Stimulated activated naive B cell treated with anti-CD40 and anti-IgM and Interleukin-4, amounts not matched to agents 10 μg/mL and 1 μg/mL and 100 μg/mL, for 72 hours (primary cell): Measurements from ENCODE around the gene TOP2B.

Source experiments
- ATAC-seq, 2 donors: fragments of 150-1000 bp; cut with Tn5 transposase; replicated peaks; 2 replicates each; pipeline ENCODE4 v1.10.0; 2021; ENCODE audit warnings: moderate library complexity in 1 of 2
- DNase-seq: peaks from one replicate; pipeline ENCODE4 v3.0.0; 2021
- H3K27ac Mint-ChIP-seq: one replicate; pipeline ENCODE4 v1.8.0; 2022; ENCODE audit warnings: mild to moderate bottlenecking, mixed read lengths
- H3K27me3 Mint-ChIP-seq, 2 donors: one replicate each; pipeline ENCODE4 v1.8.0; 2022; ENCODE audit warnings: mixed read lengths in 2 of 2
- H3K36me3 Mint-ChIP-seq, 2 donors: one replicate each; pipeline ENCODE4 v1.8.0; 2022; ENCODE audit warnings: mixed read lengths in 2 of 2, mild to moderate bottlenecking in 1 of 2
- H3K4me1 Mint-ChIP-seq, 2 donors: one replicate each; pipeline ENCODE4 v1.8.0; 2022; ENCODE audit warnings: mixed read lengths in 2 of 2, mild to moderate bottlenecking in 1 of 2
- H3K4me3 Mint-ChIP-seq, 2 donors: one replicate each; pipeline ENCODE4 v1.8.0; 2022; ENCODE audit warnings: mild to moderate bottlenecking in 2 of 2, mixed read lengths in 2 of 2, moderate library complexity in 1 of 2
- H3K9me3 Mint-ChIP-seq, 2 donors: one replicate each; pipeline ENCODE4 v1.8.0; 2022; ENCODE audit warnings: mixed read lengths in 2 of 2, mild to moderate bottlenecking in 1 of 2

Gene TOP2B

GRCh38 chr3:25662736-25663320, 1.9 kb downstream of the TOP2B start:
- H3K4me3 Mint-ChIP-seq, result peak overlapping the region; percentile 93 to 97
- no peak for ATAC-seq
- H3K4me1 Mint-ChIP-seq, result peaks cover 29 to 56% of the 10 kb centered on the region in 2 donors

DNA sequence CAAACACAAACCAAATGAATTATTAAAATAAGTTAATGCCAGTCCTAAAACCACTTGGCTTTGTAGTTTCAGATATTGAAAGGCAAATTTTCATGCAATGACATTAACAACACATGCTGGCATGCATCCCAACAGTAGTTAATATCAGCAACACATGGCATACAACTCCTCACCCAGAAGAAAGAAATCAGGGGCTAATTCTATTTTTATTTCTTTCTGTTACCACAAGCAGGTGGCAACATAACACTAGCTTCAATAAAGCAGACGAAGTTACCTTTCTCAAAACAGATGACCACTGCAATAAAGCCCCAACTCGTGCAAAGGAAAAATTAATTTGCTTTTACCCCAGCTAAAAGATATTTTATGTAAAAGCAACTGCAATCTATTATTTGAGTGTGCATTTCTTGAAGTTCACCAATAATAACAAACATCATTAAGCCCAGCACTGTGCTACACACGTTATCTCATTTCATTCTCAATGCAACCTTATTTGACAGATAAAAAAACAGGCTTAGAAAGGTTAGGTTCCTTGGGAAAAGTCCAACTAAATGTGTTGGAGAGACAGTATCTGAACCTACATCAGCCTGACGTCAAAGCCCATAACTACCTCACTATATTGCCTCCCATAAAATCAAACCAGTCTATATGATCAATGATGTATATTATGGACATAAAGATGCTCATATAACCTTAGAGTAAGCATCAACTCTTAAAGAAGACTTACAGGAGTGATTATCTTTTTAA, 2.8 kb downstream of the TOP2B start:
- DNase-seq, result no peak
- peaks cover 33 to 60% of the 10 kb centered on the region in 2 donors for H3K4me1 Mint-ChIP-seq
- no peaks in the 10 kb centered on the region for H3K27me3 Mint-ChIP-seq
- H3K27ac Mint-ChIP-seq, result peak overlapping the region; percentile 65
- no peaks in the 10 kb centered on the region for H3K9me3 Mint-ChIP-seq
- ATAC-seq, result no peak
- H3K36me3 Mint-ChIP-seq, result peaks cover 9 to 20% of the 10 kb centered on the region in 2 donors
- H3K4me3 Mint-ChIP-seq, result peak overlapping the region; percentile 45 to 56

More at GRCh38 chr3:25662736-25663320, 1.9 kb downstream of the TOP2B start:
- Mint-ChIP-seq H3K27me3 (no peaks in the 10 kb centered on the region), H3K27ac (peak overlapping the region; percentile 99), H3K9me3 (no peaks in the 10 kb centered on the region), H3K36me3 (peaks cover 8 to 20% of the 10 kb centered on the region in 2 donors)
- no peak for DNase-seq

- Mint-ChIP-seq H3K27me3 (no peaks in the 10 kb centered on the region), H3K27ac (no peak overlapping the region), H3K4me1 (peaks cover 34 to 64% of the 10 kb centered on the region in 2 donors), H3K9me3 (no peaks in the 10 kb centered on the region), H3K4me3 (no peak overlapping the region), H3K36me3 (peaks cover 9 to 23% of the 10 kb centered on the region in 2 donors)
- no peak for DNase-seq
- no peak for ATAC-seq
Observed at GRCh38 chr3:25658836-25659235, 5.9 kb downstream of the TOP2B start.

GRCh38 chr3:25657293-25657692, 7.4 kb downstream of the TOP2B start:
- no peaks in the 10 kb centered on the region for H3K9me3 Mint-ChIP-seq
- peaks cover 6 to 17% of the 10 kb centered on the region in 2 donors for H3K36me3 Mint-ChIP-seq
- DNase-seq, result no peak
- H3K4me1 Mint-ChIP-seq, result peaks cover 44 to 72% of the 10 kb centered on the region in 2 donors
- H3K27ac Mint-ChIP-seq, result no peak overlapping the region
- H3K27me3 Mint-ChIP-seq, result no peaks in the 10 kb centered on the region
- no peak overlapping the region for H3K4me3 Mint-ChIP-seq
- ATAC-seq, result no peak

DNA sequence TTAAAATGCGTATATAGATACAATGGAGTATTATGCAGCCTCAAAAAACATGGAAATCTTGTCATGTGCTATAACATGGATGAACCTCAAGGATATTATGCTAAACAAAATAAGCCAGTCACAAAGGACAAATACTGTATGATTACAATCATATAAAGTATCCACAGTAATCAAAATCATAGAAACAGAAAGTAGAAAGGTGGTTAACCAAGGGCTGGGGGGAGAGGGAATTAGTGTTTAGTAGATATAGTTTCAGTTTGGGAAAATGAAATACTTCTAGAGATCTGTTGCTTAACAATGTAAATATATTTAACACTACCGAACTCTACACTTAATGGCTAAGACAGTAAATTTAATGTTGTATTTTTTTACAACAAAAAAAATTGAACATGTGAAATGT, 9.0 kb downstream of the TOP2B start:
- no peak for DNase-seq
- H3K4me1 Mint-ChIP-seq, result peaks cover 45 to 73% of the 10 kb centered on the region in 2 donors
- H3K4me3 Mint-ChIP-seq, result no peak overlapping the region
- H3K27ac Mint-ChIP-seq, result no peak overlapping the region
- H3K27me3 Mint-ChIP-seq, result no peaks in the 10 kb centered on the region
- ATAC-seq, result no peak
- peaks cover 0 to 2% of the 10 kb centered on the region in 2 donors for H3K9me3 Mint-ChIP-seq
- peaks cover 13 to 32% of the 10 kb centered on the region in 2 donors for H3K36me3 Mint-ChIP-seq

- Mint-ChIP-seq H3K27me3 (no peaks in the 10 kb centered on the region), H3K4me1 (peaks cover 42 to 62% of the 10 kb centered on the region in 2 donors), H3K9me3 (peaks cover 0 to 2% of the 10 kb centered on the region in 2 donors), H3K27ac (no peak overlapping the region), H3K36me3 (peaks cover 16 to 37% of the 10 kb centered on the region in 2 donors), H3K4me3 (no peak overlapping the region)
- DNase-seq (no peak), ATAC-seq (no peak)
Observed at GRCh38 chr3:25654576-25654975, 10.1 kb downstream of the TOP2B start.

- Mint-ChIP-seq H3K4me3 (no peak overlapping the region), H3K9me3 (peaks cover 7 to 10% of the 10 kb centered on the region in 2 donors), H3K4me1 (peaks cover 38 to 58% of the 10 kb centered on the region in 2 donors), H3K27me3 (no peaks in the 10 kb centered on the region), H3K36me3 (peaks cover 19 to 43% of the 10 kb centered on the region in 2 donors), H3K27ac (peak overlapping the region; percentile 42)
- ATAC-seq (no peak), DNase-seq (no peak)
Observed at GRCh38 chr3:25653322-25653721, 11.4 kb downstream of the TOP2B start.

DNA sequence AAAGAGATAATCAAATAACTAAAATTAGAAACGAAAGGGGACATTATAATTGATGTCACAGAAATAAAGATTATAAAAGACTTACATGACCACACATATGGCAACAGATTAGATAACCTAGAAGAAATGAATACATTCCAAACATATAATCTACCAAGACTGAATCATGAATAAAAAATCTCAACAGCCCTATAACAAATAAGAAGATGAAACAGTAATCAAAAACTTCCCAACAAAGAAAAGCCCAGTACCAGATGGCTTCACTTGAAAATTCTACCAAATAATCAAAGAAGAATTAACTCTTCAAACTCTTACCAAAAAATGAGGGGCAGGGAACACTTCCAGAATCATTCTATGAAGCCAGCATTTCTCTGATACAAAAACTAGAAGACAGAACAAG, 11.8 kb downstream of the TOP2B start:
- no peak overlapping the region for H3K27ac Mint-ChIP-seq
- peaks cover 42 to 62% of the 10 kb centered on the region in 2 donors for H3K4me1 Mint-ChIP-seq
- no peaks in the 10 kb centered on the region for H3K27me3 Mint-ChIP-seq
- no peak overlapping the region for H3K4me3 Mint-ChIP-seq
- peaks cover 10 to 11% of the 10 kb centered on the region in 2 donors for H3K9me3 Mint-ChIP-seq
- H3K36me3 Mint-ChIP-seq, result peaks cover 23 to 47% of the 10 kb centered on the region in 2 donors
- DNase-seq, result no peak
- ATAC-seq, result no peak

GRCh38 chr3:25648925-25649830, 15.5 kb downstream of the TOP2B start:
- DNase-seq (no peak), ATAC-seq (no peak)
- Mint-ChIP-seq H3K27ac (no peak overlapping the region), H3K4me1 (peaks cover 32 to 42% of the 10 kb centered on the region in 2 donors), H3K4me3 (no peak overlapping the region), H3K9me3 (peaks cover 10 to 11% of the 10 kb centered on the region in 2 donors), H3K27me3 (no peaks in the 10 kb centered on the region), H3K36me3 (peaks cover 19 to 45% of the 10 kb centered on the region in 2 donors)

- Mint-ChIP-seq H3K9me3 (peaks cover 10 to 11% of the 10 kb centered on the region in 2 donors), H3K27me3 (no peaks in the 10 kb centered on the region), H3K4me1 (peaks cover 21 to 31% of the 10 kb centered on the region in 2 donors), H3K27ac (no peak overlapping the region), H3K36me3 (peaks cover 19 to 46% of the 10 kb centered on the region in 2 donors), H3K4me3 (no peak overlapping the region)
- peak; percentile 89 to 96 for ATAC-seq
- DNase-seq, result peak; percentile 62
Observed at GRCh38 chr3:25648107-25648535, 16.6 kb downstream of the TOP2B start.

- no peak overlapping the region for H3K4me3 Mint-ChIP-seq
- H3K27ac Mint-ChIP-seq, result no peak overlapping the region
- H3K4me1 Mint-ChIP-seq, result peaks cover 6 to 22% of the 10 kb centered on the region in 2 donors
- H3K27me3 Mint-ChIP-seq, result no peaks in the 10 kb centered on the region
- no peak for DNase-seq
- H3K9me3 Mint-ChIP-seq, result no peaks in the 10 kb centered on the region
- ATAC-seq, result no peak
- peaks cover 16 to 26% of the 10 kb centered on the region in 2 donors for H3K36me3 Mint-ChIP-seq
Observed at GRCh38 chr3:25635038-25635437, 29.7 kb downstream of the TOP2B start.

DNA sequence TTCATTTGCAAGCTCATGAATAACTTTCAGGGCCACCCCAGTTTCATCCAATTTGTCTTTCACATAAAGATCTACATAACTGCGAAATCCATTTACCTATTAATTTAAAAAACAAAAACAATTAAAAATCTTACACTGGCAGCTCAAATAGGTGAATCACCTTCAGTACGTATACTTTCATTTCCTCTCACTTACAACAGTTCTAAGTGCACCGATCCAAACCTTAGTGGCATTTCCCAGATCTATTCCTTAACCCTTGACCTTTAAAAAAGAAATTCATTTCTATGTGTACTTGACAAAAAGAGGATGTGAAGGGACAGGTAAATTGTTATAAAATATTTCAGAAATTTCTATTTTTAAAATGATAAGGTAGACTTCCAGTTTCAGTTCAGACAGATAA, 30.8 kb downstream of the TOP2B start:
- peak; percentile 67 to 71 for ATAC-seq
- Mint-ChIP-seq H3K4me1 (peaks cover 6 to 22% of the 10 kb centered on the region in 2 donors), H3K27ac (no peak overlapping the region), H3K4me3 (no peak overlapping the region), H3K36me3 (peaks cover 16 to 30% of the 10 kb centered on the region in 2 donors), H3K27me3 (no peaks in the 10 kb centered on the region), H3K9me3 (no peaks in the 10 kb centered on the region)
- no peak for DNase-seq

- ATAC-seq, result no peak
- peaks cover 15 to 34% of the 10 kb centered on the region in 2 donors for H3K36me3 Mint-ChIP-seq
- no peak overlapping the region for H3K27ac Mint-ChIP-seq
- no peak overlapping the region for H3K4me3 Mint-ChIP-seq
- H3K9me3 Mint-ChIP-seq, result no peaks in the 10 kb centered on the region
- H3K4me1 Mint-ChIP-seq, result peaks cover 6 to 22% of the 10 kb centered on the region in 2 donors
- DNase-seq, result no peak
- H3K27me3 Mint-ChIP-seq, result no peaks in the 10 kb centered on the region
Observed at GRCh38 chr3:25631989-25632388, 32.7 kb downstream of the TOP2B start.

- Mint-ChIP-seq H3K36me3 (peaks cover 34 to 46% of the 10 kb centered on the region in 2 donors), H3K4me3 (no peak overlapping the region), H3K27me3 (no peaks in the 10 kb centered on the region), H3K9me3 (no peaks in the 10 kb centered on the region), H3K4me1 (peaks cover 0 to 2% of the 10 kb centered on the region in 2 donors), H3K27ac (peak overlapping the region; percentile 78)
- ATAC-seq (no peak), DNase-seq (no peak)
Observed at GRCh38 chr3:25621087-25621486, 43.6 kb downstream of the TOP2B start.
